CD4-positive, alpha-beta T cell treated with Interleukin-17A for 4 hours (primary cell): ENCODE measurements around the gene OTUD7B.

Experiments used
- DNase-seq: peaks from one replicate; pipeline ENCODE4 v3.0.0-alpha.2; 2020; ENCODE audit warnings: mixed read lengths

The OTUD7B gene

GRCh38 chr1:149915429-149916192, 94.9 kb downstream of the OTUD7B start:
- DNase-seq = no peak

GRCh38 chr1:149914545-149914944, 96.0 kb downstream of the OTUD7B start:
- DNase-seq = no peak

DNA sequence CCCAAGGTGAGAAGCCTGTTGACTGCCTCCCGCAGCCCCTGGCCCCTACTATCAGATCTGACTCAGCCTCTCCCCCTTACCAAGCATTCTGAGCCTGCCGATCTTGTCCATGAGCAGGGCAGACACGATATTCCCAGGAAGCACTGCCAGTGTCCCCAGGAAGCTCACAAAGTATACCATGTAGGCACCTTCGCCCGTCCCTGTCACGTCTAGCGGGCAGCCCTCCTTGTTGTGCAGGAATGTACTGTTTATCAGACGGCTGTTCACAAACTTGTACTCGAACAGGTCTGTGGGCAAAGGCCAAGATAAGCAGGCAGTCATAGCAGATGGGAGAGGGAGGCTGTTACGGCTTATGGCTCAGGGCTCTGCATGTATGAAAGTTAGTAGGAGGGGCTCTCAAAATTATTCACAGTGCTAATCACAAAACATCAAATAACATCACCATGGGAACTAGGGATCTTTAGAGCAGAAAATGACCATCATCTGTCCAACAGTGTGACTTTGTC, 103.9 kb downstream of the OTUD7B start:
- no peak for DNase-seq

DNA sequence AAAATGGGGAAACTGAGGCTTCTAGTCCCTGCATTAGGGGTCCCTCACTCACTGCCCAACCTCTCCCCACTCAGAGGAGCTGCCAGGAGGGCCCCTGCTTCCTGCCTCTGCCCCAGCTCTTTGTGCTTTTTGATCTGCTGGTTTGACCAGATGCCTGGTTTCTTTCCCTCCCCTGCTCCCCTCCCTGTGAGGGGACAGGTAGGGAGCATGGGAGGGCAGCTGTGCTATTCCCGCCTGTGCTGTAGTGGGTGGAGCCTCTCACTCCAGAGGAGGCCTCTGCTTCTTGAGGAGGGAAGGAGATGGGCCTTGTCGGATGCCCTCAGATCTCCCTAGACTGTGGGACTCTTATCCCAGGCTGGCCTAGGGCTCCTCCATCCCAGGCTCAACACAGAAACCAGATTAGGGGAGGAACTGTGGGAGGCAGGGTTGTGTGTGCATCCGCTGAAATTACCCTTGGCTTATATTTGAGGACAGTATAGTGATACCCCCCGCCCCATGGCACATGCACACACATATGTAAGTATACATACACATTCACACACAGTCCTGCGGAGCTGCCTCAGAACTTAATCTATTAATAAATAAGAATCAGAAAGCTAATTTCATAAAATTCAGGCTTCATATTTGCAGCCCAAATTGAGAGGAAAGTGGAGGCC, 106.6 kb downstream of the OTUD7B start:
- DNase-seq = no peak

DNA sequence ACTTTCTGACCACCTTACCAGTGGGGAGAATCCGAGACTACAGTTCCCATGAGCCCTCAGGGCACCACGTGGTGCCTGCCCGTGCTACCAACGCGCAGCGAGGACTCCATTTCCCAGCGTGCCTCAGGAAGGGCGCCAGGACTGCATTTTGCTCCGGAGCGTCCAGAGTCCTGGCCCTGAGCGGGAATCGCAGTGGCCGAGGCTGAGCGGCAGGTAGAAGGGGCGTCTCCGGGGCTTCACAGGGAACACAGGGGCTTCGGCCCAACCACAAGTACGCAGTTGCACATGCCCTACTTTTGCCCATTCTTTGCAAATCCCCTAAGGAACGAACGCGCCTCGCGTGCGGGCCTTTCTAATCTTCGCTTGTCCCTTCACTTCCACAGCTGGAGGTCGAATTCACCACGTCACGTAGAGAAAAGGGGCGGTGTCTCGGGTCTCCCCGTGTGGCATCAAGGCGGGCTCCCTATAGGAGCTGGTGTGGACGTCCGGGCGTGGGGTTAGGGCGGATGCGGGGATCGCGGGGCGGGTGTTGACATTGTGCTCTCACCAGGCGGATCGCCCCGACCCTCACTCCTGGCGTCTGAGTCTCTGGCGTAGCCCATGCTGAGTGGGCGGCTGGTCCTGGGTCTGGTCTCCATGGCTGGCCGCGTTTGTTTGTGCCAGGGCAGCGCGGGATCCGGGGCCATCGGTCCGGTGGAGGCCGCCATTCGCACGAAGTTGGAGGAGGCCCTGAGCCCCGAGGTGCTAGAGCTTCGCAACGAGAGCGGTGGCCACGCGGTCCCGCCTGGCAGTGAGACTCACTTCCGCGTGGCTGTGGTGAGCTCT, 110.9 kb downstream of the OTUD7B start, which contains the start of gene BOLA1:
BOLA1 (plus strand) TSS at position 109 of the 825 bp plus-strand sequence; CDS start at position 601, 492 bp downstream.
- peak; percentile 85 for DNase-seq

DNA sequence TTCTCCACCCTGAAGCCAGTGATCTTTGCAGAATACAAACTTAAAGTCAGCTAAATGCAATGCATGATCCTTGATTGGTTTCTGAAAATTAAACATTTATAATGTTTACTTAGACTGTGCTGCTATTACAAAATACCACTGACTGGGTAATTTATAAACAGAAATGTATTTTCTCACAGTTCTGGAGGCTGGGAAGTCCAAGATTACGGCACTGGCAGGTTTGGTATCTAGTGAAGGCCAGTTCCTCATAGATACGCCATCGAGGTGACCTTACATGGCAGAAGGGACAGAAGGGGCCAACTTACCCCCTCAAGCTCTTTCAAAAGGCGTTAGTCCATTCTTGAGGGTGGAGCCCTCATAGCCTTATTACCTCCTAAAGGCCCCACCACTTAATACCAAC, 114.0 kb downstream of the OTUD7B start:
- no peak for DNase-seq

DNA sequence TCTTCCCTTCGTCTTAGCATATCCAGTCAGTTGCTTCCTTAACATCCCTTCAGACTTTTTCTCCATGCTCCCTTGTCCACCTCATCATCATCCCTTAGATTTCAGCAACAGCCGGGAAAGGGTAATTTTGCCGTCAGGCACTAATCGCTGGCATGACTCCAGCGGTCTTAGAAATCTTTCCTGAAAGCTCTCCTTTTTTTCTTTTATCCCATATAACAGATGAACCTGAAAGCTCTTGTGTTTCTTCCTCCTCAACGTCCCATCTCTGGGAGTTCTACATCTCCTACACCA, 121.6 kb downstream of the OTUD7B start:
- DNase-seq = no peak

DNA sequence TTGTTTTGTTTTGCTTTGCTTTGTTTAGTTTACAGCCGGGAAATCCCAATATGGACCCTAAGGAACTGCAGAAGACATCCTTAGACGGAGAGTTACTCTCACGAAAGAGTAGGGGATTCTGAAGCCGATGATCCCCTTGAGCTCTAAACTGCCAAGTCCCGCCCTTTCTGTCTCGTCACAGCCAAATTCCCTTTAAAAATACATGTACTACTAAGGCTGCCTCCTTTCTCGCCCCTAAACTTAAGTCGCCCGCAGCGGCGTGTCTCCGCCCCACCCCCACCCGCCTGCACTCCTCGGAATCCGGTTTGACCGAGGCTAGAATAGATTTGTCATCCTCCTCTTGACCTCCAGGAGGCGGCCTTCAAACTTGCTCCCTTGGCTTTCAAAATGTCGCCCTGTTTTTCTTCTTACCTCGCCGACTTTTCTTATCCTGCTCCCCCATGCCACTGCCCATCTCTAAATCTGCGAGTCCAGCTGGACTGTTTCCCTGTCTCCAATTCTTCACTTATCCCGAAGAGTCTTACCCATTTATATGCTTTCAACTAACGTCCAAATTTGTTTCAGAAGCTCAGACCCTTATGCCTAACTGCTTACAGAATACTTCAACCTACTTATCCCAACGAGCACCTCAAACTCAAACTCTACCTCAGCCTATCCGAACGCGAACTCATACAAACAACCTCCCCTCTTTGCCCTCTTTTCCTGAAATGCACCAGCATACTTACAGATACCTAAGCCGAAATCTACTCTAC, 122.1 kb downstream of the OTUD7B start:
- DNase-seq = peak; percentile 77
